ENCODE measurements around the gene RGS9. TPM values are rescaled to one million over a fixed set of nuclear protein-coding genes. Genes with fewer than 3 reads are reported as not detected.

RGS9 gene
- total RNA-seq, 2 donors from 2014 or later: 7.4 to 9.9 TPM

DNA sequence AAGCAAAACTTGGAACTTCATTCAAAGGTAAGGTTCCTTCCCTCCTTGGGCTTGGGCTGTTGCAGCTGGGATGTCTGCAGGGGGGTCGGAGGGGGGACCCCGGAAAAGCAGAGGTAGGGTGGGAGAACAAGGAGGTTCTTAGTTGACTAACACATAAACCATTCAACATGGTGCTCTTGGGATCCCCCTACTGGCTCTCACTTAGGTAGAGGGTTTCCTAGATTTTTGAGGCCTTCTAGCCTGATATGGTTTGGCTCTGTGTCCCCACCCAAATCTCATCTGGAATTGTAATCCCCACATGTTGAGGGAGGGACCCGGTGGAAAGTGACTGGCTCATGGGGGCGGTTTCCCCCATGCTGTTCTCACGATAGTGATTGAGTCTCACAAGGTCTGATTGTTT, 93.9 kb downstream of the RGS9 start:
- Histone ChIP-seq H3K4me1 (no peaks in the 10 kb centered on the region), H3K27ac (no peak overlapping the region), H3K9me3 (no peaks in the 10 kb centered on the region), H3K27me3 (no peaks in the 10 kb centered on the region), H3K9ac (ENCODE audit: low read depth in 2 of 2, low read length in 2 of 2) (no peak overlapping the region), H3K36me3 (no peaks in the 10 kb centered on the region), H3K4me3 (no peak overlapping the region)
- TF ChIP-seq, protein P1, sequence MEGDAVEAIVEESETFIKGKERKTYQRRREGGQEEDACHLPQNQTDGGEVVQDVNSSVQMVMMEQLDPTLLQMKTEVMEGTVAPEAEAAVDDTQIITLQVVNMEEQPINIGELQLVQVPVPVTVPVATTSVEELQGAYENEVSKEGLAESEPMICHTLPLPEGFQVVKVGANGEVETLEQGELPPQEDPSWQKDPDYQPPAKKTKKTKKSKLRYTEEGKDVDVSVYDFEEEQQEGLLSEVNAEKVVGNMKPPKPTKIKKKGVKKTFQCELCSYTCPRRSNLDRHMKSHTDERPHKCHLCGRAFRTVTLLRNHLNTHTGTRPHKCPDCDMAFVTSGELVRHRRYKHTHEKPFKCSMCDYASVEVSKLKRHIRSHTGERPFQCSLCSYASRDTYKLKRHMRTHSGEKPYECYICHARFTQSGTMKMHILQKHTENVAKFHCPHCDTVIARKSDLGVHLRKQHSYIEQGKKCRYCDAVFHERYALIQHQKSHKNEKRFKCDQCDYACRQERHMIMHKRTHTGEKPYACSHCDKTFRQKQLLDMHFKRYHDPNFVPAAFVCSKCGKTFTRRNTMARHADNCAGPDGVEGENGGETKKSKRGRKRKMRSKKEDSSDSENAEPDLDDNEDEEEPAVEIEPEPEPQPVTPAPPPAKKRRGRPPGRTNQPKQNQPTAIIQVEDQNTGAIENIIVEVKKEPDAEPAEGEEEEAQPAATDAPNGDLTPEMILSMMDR (IDR thresholded peaks at IDR 0.05): no peak
- DNase-seq: no peak
- intact Hi-C loops (cut with DNase I): loop anchor here (5.0 to 10.0 kb wide), 2 partner anchors 756 to 934 kb away; no protein-coding TSS in a partner anchor

DNA sequence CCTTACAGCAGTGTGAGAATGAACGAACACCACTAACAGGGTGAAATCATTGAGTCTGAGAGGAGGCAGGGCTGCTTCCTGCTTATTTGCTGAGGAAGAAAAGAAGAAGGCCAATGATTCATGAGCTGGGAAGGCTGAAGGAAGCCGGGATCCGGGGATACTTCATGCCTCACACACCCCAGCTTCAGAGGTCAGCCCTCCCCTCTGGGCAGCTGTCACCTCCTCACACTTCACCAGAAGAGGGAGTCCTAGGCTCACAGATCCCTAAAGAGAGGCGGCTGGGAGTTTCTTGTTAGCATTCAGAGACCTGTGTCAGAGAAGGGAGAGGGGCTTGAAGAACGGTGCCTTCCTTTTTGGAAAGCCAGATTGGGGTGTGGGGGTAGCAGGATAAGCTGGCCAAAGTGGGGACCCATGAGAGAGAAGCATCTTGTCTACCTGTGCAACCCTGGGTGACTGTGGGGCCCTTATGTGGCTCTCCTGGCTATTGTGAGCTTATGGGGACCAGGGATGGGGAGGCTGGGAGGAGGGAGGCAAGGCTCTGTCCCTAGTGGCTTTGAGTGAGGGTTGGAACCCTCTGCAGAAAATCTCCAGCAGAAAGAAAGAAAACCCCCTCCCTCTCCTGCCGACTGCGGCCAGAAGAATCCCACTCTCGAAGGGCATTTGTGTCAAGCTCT, 94.6 kb downstream of the RGS9 start:
- Histone ChIP-seq H3K9me3 (no peaks in the 10 kb centered on the region), H3K27ac (no peak overlapping the region), H3K9ac (ENCODE audit: low read depth in 2 of 2, low read length in 2 of 2) (no peak overlapping the region), H3K4me1 (no peaks in the 10 kb centered on the region), H3K27me3 (no peaks in the 10 kb centered on the region), H3K36me3 (no peaks in the 10 kb centered on the region), H3K4me3 (no peak overlapping the region)
- intact Hi-C loops (cut with DNase I): loop anchor here (5.0 to 10.0 kb wide), 2 partner anchors 756 to 933 kb away; no protein-coding TSS in a partner anchor
- TF ChIP-seq, protein P1 (IDR thresholded peaks at IDR 0.05): peak; percentile 48
- peak; percentile 69 for DNase-seq

- Histone ChIP-seq H3K27me3 (no peaks in the 10 kb centered on the region), H3K27ac (no peak overlapping the region), H3K36me3 (no peaks in the 10 kb centered on the region), H3K9me3 (no peaks in the 10 kb centered on the region), H3K9ac (ENCODE audit: low read depth in 2 of 2, low read length in 2 of 2) (no peak overlapping the region), H3K4me1 (no peaks in the 10 kb centered on the region), H3K4me3 (no peak overlapping the region)
- no peak for DNase-seq
- TF ChIP-seq, protein P1 (IDR thresholded peaks at IDR 0.05): no peak
- intact Hi-C loops (cut with DNase I): loop anchor here (10.0 kb wide), 1 partner anchor 930 kb away; no protein-coding TSS in a partner anchor
These were observed 98.1 kb downstream of the RGS9 start for GRCh38 chr17:65235284-65235683.

DNA sequence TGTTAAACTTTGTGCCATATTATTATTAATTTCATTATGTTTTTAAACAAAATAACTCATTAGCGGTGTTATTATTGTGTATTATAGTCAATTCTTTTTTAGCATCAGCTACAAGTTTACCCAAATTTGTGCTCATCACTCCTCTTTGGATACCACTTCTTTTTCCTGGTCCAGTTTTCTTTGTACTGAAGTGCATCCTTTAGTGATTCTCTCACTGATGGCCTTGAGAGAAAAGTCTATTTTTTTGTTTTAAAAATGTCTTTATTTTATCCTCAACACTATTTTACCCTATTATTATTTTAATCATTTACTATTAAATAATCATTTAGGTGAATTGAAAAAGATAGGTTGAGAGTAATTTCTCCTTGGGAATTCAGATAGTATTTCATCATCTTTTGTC, 99.2 kb downstream of the RGS9 start:
- no peaks in the 10 kb centered on the region for H3K9me3 ChIP-seq
- H3K27ac ChIP-seq: no peak overlapping the region
- H3K36me3 ChIP-seq: no peaks in the 10 kb centered on the region
- H3K4me1 ChIP-seq: no peaks in the 10 kb centered on the region
- H3K27me3 ChIP-seq: no peaks in the 10 kb centered on the region
- no peak overlapping the region for H3K9ac ChIP-seq (ENCODE audit: low read depth in 2 of 2, low read length in 2 of 2)
- DNase-seq: no peak
- TF ChIP-seq, protein P1 (IDR thresholded peaks at IDR 0.05): no peak
- H3K4me3 ChIP-seq: no peak overlapping the region
- intact Hi-C loops (cut with DNase I): loop anchor here (10.0 kb wide), 1 partner anchor 928 kb away; no protein-coding TSS in a partner anchor

GRCh38 chr17:65243838-65244625, 106.9 kb downstream of the RGS9 start:
- TF ChIP-seq, protein P1 (IDR thresholded peaks at IDR 0.05): no peak
- Histone ChIP-seq H3K9me3 (no peaks in the 10 kb centered on the region), H3K36me3 (no peaks in the 10 kb centered on the region), H3K4me1 (no peaks in the 10 kb centered on the region), H3K27me3 (no peaks in the 10 kb centered on the region), H3K27ac (no peak overlapping the region), H3K4me3 (no peak overlapping the region), H3K9ac (ENCODE audit: low read depth in 2 of 2, low read length in 2 of 2) (no peak overlapping the region)
- no peak for DNase-seq
- intact Hi-C loops (cut with DNase I): no loop called here
